OCI-LY3 (cell line): ENCODE results near the gene KCTD21.
"Not testable (repeated sequence)": the region's sequence is repeated elsewhere in the genome, so short reads cannot be mapped to it uniquely, and the experiment has no call there.

Source experiments
- CTCF ChIP-seq: fragments of 200-600, 300-600 bp; sonication (generic); IDR thresholded peaks from 2 replicates; pipeline ENCODE4 v1.5.1; 2014; ENCODE audit warnings: antibody characterized with exemption, low read length, low read depth
- EZH2phosphoT487 ChIP-seq: fragments of 200-600 bp; shearing (Covaris generic); IDR thresholded peaks from 2 replicates; pipeline ENCODE4 v1.6.1; 2018; ENCODE audit warnings: antibody characterized with exemption, mixed run types, low read depth

- not testable (repeated sequence) for TF ChIP-seq CTCF, EZH2phosphoT487
Observed at GRCh38 chr11:78233046-78233445, 44.6 kb upstream of the KCTD21 start.
